ENCODE results near the gene RNF222. TPM values are rescaled to one million over a fixed set of nuclear protein-coding genes. Genes with fewer than 3 reads are reported as not detected.
"Not testable (repeated sequence)": the region's sequence is repeated elsewhere in the genome, so short reads cannot be mapped to it uniquely, and the experiment has no call there.

Gene RNF222
- total and polyA plus RNA-seq, 2 of the 4 experiments (the other 2 are of a cell fraction): not detected

- no peak for TF ChIP-seq MXI1 (IDR thresholded peaks at IDR 0.05; ENCODE audit: borderline replicate concordance, low read depth, low read length)
- no peak for TF ChIP-seq FOS (IDR thresholded peaks at IDR 0.05; ENCODE audit: low read depth, low read length)
- TF ChIP-seq RCOR1 (IDR thresholded peaks at IDR 0.05; ENCODE audit: insufficient replicate concordance, low read length): no peak
- TF ChIP-seq RAD21 (IDR thresholded peaks at IDR 0.05; ENCODE audit: low read length): no peak
- no peak for TF ChIP-seq POLR2A (IDR thresholded peaks at IDR 0.05; ENCODE audit: low read depth, low read length)
- no peak for TF ChIP-seq NFE2L2 (IDR thresholded peaks at IDR 0.05; ENCODE audit: low read depth, low read length)
- no peak for TF ChIP-seq BHLHE40 (IDR thresholded peaks at IDR 0.05; ENCODE audit: low read depth, low read length)
- Histone ChIP-seq H3K9ac (ENCODE audit: low read depth, low read length) (no peak overlapping the region), H3K4me2 (ENCODE audit: low read depth, low read length) (no peak overlapping the region), H3K36me3 (ENCODE audit: control insufficient read depth, insufficient read depth, low read length) (peaks cover 27% of the 10 kb centered on the region), H3K9me1 (ENCODE audit: insufficient read depth, low read length) (peaks cover 3% of the 10 kb centered on the region), H4K5ac (ENCODE audit: low read depth, low read length) (no peak overlapping the region), H2BK5ac (ENCODE audit: low read depth, low read length, poor library complexity, severe bottlenecking) (no peak overlapping the region), H4K91ac (ENCODE audit: insufficient read depth, low read depth, low read length) (no peak overlapping the region), H2AK5ac (ENCODE audit: low read depth, low read length) (no peak overlapping the region), H4K8ac (ENCODE audit: low read depth in 2 of 2, low read length in 2 of 2) (no peak overlapping the region), H4K20me1 (ENCODE audit: insufficient read depth, low read length) (peaks cover 41% of the 10 kb centered on the region), H2AFZ (replicated peaks; ENCODE audit: low read length, poor library complexity) (no peak overlapping the region), H3K79me1 (ENCODE audit: low read depth in 1 of 2, low read length in 2 of 2) (peaks cover 10 to 37% of the 10 kb centered on the region in 2 experiments), H3K14ac (replicated peaks; ENCODE audit: low read depth, low read length) (no peak overlapping the region), H3K4me1 (ENCODE audit: control insufficient read depth, insufficient read depth, low read length) (peaks cover 12% of the 10 kb centered on the region), H2BK20ac (ENCODE audit: low read depth, low read length) (no peak overlapping the region), H3K27ac (ENCODE audit: insufficient read depth, low read length) (no peak overlapping the region), H2BK15ac (ENCODE audit: low read depth, low read length) (no peak overlapping the region), H3K4me3 (ENCODE audit: insufficient read depth, low read depth, low read length) (no peak overlapping the region), H3K27me3 (ENCODE audit: control insufficient read depth, insufficient read depth, low read length) (no peaks in the 10 kb centered on the region), H3K4ac (ENCODE audit: low read depth, low read length) (no peak overlapping the region), H3K18ac (ENCODE audit: low read depth, low read length) (no peak overlapping the region), H3K23ac (ENCODE audit: low read depth, low read length) (no peak overlapping the region), H3K9me3 (ENCODE audit: control insufficient read depth, insufficient read depth, low read length) (no peaks in the 10 kb centered on the region), H2BK120ac (ENCODE audit: low read depth, low read length) (no peak overlapping the region), H2AK9ac (replicated peaks; ENCODE audit: low read depth, low read length, poor library complexity) (no peak overlapping the region), H3K56ac (ENCODE audit: extremely low read depth, insufficient read depth, low read length) (no peak overlapping the region)
- DNase-seq (no peak), ATAC-seq (ENCODE audit: low read depth) (no peak)
- BruUV-seq (replicated peaks): no TSS peak
- in situ Hi-C loops (cut with MboI; ENCODE audit: low sequenced_read_pairs) (no loop called here), intact Hi-C loops (cut with micrococcal nuclease) (loop anchor here (10.0 kb wide), 1 partner anchor 245 kb away; no protein-coding TSS in a partner anchor), dilution Hi-C loops (cut with HindIII; ENCODE audit: low sequenced_read_pairs, unreplicated experiment) (no loop called here)
- ChIA-PET POLR2A (ENCODE audit: unreplicated experiment) (no interaction called here), CTCF (no interaction called here)
- WGBS, 2 experiments (ENCODE audit: extremely low coverage in 2 of 2, insufficient read length in 1 of 2): 83% methylated on average over 1 of the region's 3 CpGs; no CpG with 5 or more reads in 1 of the 2 experiments
Observed at GRCh38 chr17:8380049-8380448, 17.6 kb downstream of the RNF222 start.

GRCh38 chr17:8378117-8378516 lies 19.5 kb downstream of the RNF222 start:
- H4K5ac ChIP-seq (ENCODE audit: low read depth, low read length); H2BK5ac ChIP-seq (ENCODE audit: low read depth, low read length, poor library complexity, severe bottlenecking); H3K56ac ChIP-seq (ENCODE audit: extremely low read depth, insufficient read depth, low read length); H2AK9ac ChIP-seq (replicated peaks; ENCODE audit: low read depth, low read length, poor library complexity); intact Hi-C loops (cut with micrococcal nuclease); H3K4me1 ChIP-seq (ENCODE audit: control insufficient read depth, insufficient read depth, low read length); H2BK20ac ChIP-seq (ENCODE audit: low read depth, low read length); H4K91ac ChIP-seq (ENCODE audit: insufficient read depth, low read depth, low read length); H3K9me1 ChIP-seq (ENCODE audit: insufficient read depth, low read length); CTCF ChIA-PET; H3K9ac ChIP-seq (ENCODE audit: low read depth, low read length); H3K14ac ChIP-seq (replicated peaks; ENCODE audit: low read depth, low read length); ATAC-seq (ENCODE audit: low read depth); H3K4me2 ChIP-seq (ENCODE audit: low read depth, low read length); H2BK120ac ChIP-seq (ENCODE audit: low read depth, low read length); POLR2A ChIA-PET (ENCODE audit: unreplicated experiment); H2BK15ac ChIP-seq (ENCODE audit: low read depth, low read length); BruUV-seq (replicated peaks); H3K9me3 ChIP-seq (ENCODE audit: control insufficient read depth, insufficient read depth, low read length); H3K23ac ChIP-seq (ENCODE audit: low read depth, low read length); H3K27me3 ChIP-seq (ENCODE audit: control insufficient read depth, insufficient read depth, low read length); H3K18ac ChIP-seq (ENCODE audit: low read depth, low read length); H3K27ac ChIP-seq (ENCODE audit: insufficient read depth, low read length); H2AK5ac ChIP-seq (ENCODE audit: low read depth, low read length); in situ Hi-C loops (cut with MboI; ENCODE audit: low sequenced_read_pairs); DNase-seq; dilution Hi-C loops (cut with HindIII; ENCODE audit: low sequenced_read_pairs, unreplicated experiment); H3K4me3 ChIP-seq (ENCODE audit: insufficient read depth, low read depth, low read length); H4K8ac ChIP-seq (ENCODE audit: low read depth in 2 of 2, low read length in 2 of 2); H2AFZ ChIP-seq (replicated peaks; ENCODE audit: low read length, poor library complexity); H3K4ac ChIP-seq (ENCODE audit: low read depth, low read length): not testable (repeated sequence)
- peaks cover 36% of the 10 kb centered on the region for H4K20me1 ChIP-seq (ENCODE audit: insufficient read depth, low read length)
- peaks cover 10 to 34% of the 10 kb centered on the region in 2 experiments for H3K79me1 ChIP-seq (ENCODE audit: low read depth in 1 of 2, low read length in 2 of 2)
- no CpG with 5 or more reads among the region's 8 CpGs for WGBS, 2 experiments (ENCODE audit: extremely low coverage in 2 of 2, insufficient read length in 1 of 2)
- peaks cover 27% of the 10 kb centered on the region for H3K36me3 ChIP-seq (ENCODE audit: control insufficient read depth, insufficient read depth, low read length)

Data from IMR-90 (cell line).